K562 (cell line): ENCODE measurements around the gene NPDC1. TPM values are rescaled to one million over a fixed set of nuclear protein-coding genes. Genes with fewer than 3 reads are reported as not detected.
A peak's percentile ranks its signal among the peaks of the same experiment; 100 is the strongest.

Source experiments
- ATF7 ChIP-seq: fragments of 450-650 bp; IDR thresholded peaks from 2 replicates; pipeline ENCODE4 v1.7.1; 2014; ENCODE audit warnings: mild to moderate bottlenecking, moderate library complexity
- BRD4 ChIP-seq: fragments of 200-600 bp; sonication (generic); IDR thresholded peaks from 2 replicates; pipeline ENCODE4 v1.6.1; 2017; ENCODE audit warnings: inconsistent platforms
- CTBP1 ChIP-seq: fragments of 450-650 bp; IDR thresholded peaks from 2 replicates; pipeline ENCODE4 v1.6.1; 2016; ENCODE audit warnings: borderline replicate concordance
- FOSL1 ChIP-seq: fragments of 200-800 bp; sonication (Bioruptor generic); conservative IDR thresholded peaks from 2 replicates; pipeline ENCODE4 v1.6.1; 2016; ENCODE audit warnings: missing genetic modification characterization, missing compliant biosample characterization
- LEF1 ChIP-seq: fragments of 450-650 bp; IDR thresholded peaks from 2 replicates; pipeline ENCODE4 v1.6.1; 2016; ENCODE audit warnings: mild to moderate bottlenecking
- MNT ChIP-seq, 2 experiments: fragments of 450-650 bp; conservative IDR thresholded peaks; 2 replicates each; pipeline ENCODE4 v1.6.1; 2017; ENCODE audit warnings: mild to moderate bottlenecking in 2 of 2, moderate library complexity in 2 of 2
- SMAD2 ChIP-seq: fragments of 150-350 bp; IDR thresholded peaks from 2 replicates; pipeline ENCODE4 v1.6.1; 2014; ENCODE audit warnings: low read depth, mild to moderate bottlenecking, low read length
- SRSF9 ChIP-seq: fragments of 200-400 bp; formaldehyde crosslinking; IDR thresholded peaks from 2 replicates; pipeline ENCODE4 v1.6.1; 2017; ENCODE audit warnings: low read depth, low read length, borderline replicate concordance
- TCF15 ChIP-seq: fragments of 250-450 bp; sonication (Bioruptor Pico); IDR thresholded peaks from 2 replicates; pipeline ENCODE4 v1.8.0; 2022; ENCODE audit warnings: moderate library complexity, mild to moderate bottlenecking, inconsistent platforms
- TCF7 ChIP-seq: sonication (generic); IDR thresholded peaks from 2 replicates; pipeline ENCODE4 v1.6.1; 2016; ENCODE audit warnings: antibody characterized with exemption, borderline replicate concordance
- TGIF2 ChIP-seq: sonication (generic); formaldehyde crosslinking; IDR thresholded peaks from 2 replicates; pipeline ENCODE4 v1.8.1; 2022; ENCODE audit warnings: mild to moderate bottlenecking, missing genetic modification reagents, moderate library complexity
- ZNF146 ChIP-seq: IDR thresholded peaks from one replicate; pipeline ENCODE4 v1.6.1; 2018; ENCODE audit warnings: missing compliant biosample characterization; ENCODE audit not compliant: unreplicated experiment
- ZNF165 ChIP-seq: fragments of 250-450 bp; sonication (Bioruptor Pico); IDR thresholded peaks from 2 replicates; pipeline ENCODE4 v1.4.0; 2020; ENCODE audit warnings: borderline replicate concordance
- ZNF263 ChIP-seq: sonication (generic); formaldehyde crosslinking; IDR thresholded peaks from 2 replicates; pipeline ENCODE4 v1.8.0; 2022; ENCODE audit warnings: mild to moderate bottlenecking, missing genetic modification reagents, borderline replicate concordance
- ZNF311 ChIP-seq: fragments of 250-450 bp; sonication (Bioruptor Pico); IDR thresholded peaks from 2 replicates; pipeline ENCODE4 v1.4.0; 2020; ENCODE audit warnings: mild to moderate bottlenecking, moderate library complexity
- ZNF316 ChIP-seq: fragments of 450-650 bp; IDR thresholded peaks from 2 replicates; pipeline ENCODE4 v1.6.1; 2016
- ZNF347 ChIP-seq: fragments of 450-650 bp; formaldehyde crosslinking; IDR thresholded peaks from 2 replicates; pipeline ENCODE4 v1.4.0; 2020; ENCODE audit warnings: low read depth, mild to moderate bottlenecking, moderate library complexity
- polyA plus RNA-seq, 8 experiments: library from polyadenylated mRNA; depleted of rRNA in 4 of 8; stranded (reverse) in 5 of 8; unstranded in 3 of 8; fragments of >200 nt; fragmentation: Nextera tagmentation in 2 of 8; fragmentation: Illumina TruSeq in 1 of 8; extraction: Ambion mirVana in 2 of 8; extraction: Trizol in 1 of 8; gene quantifications; 2 replicates each; pipeline versions ENCODE4 v1.2.1 to v1.2.3, GENCODE V29; 2011 to 2014; ENCODE audit warnings: inconsistent platforms in 1 of 8, missing spikeins in 1 of 8
- total RNA-seq, 7 experiments: library from RNA; depleted of rRNA in 6 of 7; stranded (reverse); fragments of >200 nt in 6 of 7; fragmentation: Illumina TruSeq in 2 of 7; extraction: Trizol in 2 of 7; gene quantifications; 2 replicates each; pipeline versions ENCODE4 v1.2.1 to v1.2.3, GENCODE V29; 2011 to 2021; ENCODE audit warnings: low replicate concordance in 1 of 7
- TF ChIP-seq, protein P1 (sequence below), 3 experiments: fragments of 200-800 bp in 1 of 3; fragments of 250-450 bp in 1 of 3; fragments of 450-650 bp in 1 of 3; sonication (Bioruptor Pico) in 1 of 3; sonication (Bioruptor generic) in 1 of 3; formaldehyde crosslinking in 1 of 3; IDR thresholded peaks; 2 replicates each; pipeline versions ENCODE4 v1.6.1 to v1.8.0; 2016 to 2022; ENCODE audit warnings: mild to moderate bottlenecking in 2 of 3, missing genetic modification characterization in 2 of 3, missing compliant biosample characterization in 1 of 3, moderate library complexity in 1 of 3
- TF ChIP-seq, protein P2 (sequence below): sonication (generic); formaldehyde crosslinking; IDR thresholded peaks from 2 replicates; pipeline ENCODE4 v1.8.0; 2022; ENCODE audit warnings: mild to moderate bottlenecking, low read depth, missing genetic modification reagents
- TF ChIP-seq, protein P3 (sequence below): sonication (generic); formaldehyde crosslinking; IDR thresholded peaks from 2 replicates; pipeline ENCODE4 v1.8.0; 2022; ENCODE audit warnings: missing genetic modification reagents, mild to moderate bottlenecking, moderate library complexity, borderline replicate concordance

Gene NPDC1
- total and polyA plus RNA-seq, 9 of the 15 experiments (the other 6 are each of a cell fraction or from before 2014, with no cell fraction given), result 0.06 to 2.1 (median 0.53) TPM; not detected in 3

DNA sequence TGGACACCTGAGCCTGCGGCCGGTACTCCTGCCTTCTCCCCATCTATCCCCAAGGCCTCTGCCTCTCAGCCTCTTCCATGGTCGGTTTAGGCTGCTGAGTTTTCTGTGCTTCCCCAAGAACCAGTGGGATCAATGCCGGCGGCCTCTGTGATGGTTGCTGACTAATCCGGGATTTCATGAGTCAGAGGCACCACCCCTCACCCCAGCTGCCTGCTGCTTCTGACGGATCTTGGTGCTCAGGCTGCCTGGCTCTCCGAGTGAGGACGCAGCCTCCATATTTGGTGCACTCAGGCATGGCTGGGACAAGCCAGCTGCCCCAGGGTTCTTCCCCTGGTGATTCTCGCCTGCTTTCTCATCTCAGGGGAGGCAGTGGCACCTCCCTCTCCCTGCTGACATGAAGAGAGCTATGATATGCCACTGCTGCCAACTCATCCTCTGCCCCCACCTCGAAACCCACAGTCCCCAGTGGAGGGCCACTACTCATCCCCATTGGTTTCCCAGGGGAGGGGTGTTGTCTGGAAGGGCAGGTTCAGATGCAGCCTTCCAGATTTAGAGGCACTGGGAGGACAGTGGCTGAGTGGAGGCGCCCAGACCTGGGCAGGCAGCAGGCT, 37.5 kb upstream of the NPDC1 start (continued):
- TF ChIP-seq, protein P1, sequence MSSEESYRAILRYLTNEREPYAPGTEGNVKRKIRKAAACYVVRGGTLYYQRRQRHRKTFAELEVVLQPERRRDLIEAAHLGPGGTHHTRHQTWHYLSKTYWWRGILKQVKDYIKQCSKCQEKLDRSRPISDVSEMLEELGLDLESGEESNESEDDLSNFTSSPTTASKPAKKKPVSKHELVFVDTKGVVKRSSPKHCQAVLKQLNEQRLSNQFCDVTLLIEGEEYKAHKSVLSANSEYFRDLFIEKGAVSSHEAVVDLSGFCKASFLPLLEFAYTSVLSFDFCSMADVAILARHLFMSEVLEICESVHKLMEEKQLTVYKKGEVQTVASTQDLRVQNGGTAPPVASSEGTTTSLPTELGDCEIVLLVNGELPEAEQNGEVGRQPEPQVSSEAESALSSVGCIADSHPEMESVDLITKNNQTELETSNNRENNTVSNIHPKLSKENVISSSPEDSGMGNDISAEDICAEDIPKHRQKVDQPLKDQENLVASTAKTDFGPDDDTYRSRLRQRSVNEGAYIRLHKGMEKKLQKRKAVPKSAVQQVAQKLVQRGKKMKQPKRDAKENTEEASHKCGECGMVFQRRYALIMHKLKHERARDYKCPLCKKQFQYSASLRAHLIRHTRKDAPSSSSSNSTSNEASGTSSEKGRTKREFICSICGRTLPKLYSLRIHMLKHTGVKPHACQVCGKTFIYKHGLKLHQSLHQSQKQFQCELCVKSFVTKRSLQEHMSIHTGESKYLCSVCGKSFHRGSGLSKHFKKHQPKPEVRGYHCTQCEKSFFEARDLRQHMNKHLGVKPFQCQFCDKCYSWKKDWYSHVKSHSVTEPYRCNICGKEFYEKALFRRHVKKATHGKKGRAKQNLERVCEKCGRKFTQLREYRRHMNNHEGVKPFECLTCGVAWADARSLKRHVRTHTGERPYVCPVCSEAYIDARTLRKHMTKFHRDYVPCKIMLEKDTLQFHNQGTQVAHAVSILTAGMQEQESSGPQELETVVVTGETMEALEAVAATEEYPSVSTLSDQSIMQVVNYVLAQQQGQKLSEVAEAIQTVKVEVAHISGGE (CRISPR knock-in tag; IDR thresholded peaks at IDR 0.05), result peak in 1 of 3 experiments; percentile 37; a peak in 1 of 6 replicates
- TF ChIP-seq ZNF263 (CRISPR knock-in tag) (no peak), ZNF347 (CRISPR knock-in tag) (no peak), MNT (conservative IDR thresholded peaks at IDR 0.05) (0 out of 4 replicates have a peak, but pooled peaks of 1 of the 2 experiments have one; percentile 32), FOSL1 (peak; percentile 95), SMAD2 (no peak), TCF15 (no peak), ATF7 (0 out of 2 replicates have a peak, but pooled peaks have one; percentile 23), TGIF2 (CRISPR knock-in tag) (no peak), SRSF9 (no peak), BRD4 (no peak), CTBP1 (peak; percentile 46; the same call in 1 of the 2 replicates), TCF7 (no peak), ZNF146 (CRISPR knock-in tag) (no peak), ZNF311 (CRISPR knock-in tag) (no peak), ZNF165 (CRISPR knock-in tag) (no peak), ZNF316 (peak; percentile 63), LEF1 (0 out of 2 replicates have a peak, but pooled peaks have one; percentile 31)
- TF ChIP-seq, protein P2, sequence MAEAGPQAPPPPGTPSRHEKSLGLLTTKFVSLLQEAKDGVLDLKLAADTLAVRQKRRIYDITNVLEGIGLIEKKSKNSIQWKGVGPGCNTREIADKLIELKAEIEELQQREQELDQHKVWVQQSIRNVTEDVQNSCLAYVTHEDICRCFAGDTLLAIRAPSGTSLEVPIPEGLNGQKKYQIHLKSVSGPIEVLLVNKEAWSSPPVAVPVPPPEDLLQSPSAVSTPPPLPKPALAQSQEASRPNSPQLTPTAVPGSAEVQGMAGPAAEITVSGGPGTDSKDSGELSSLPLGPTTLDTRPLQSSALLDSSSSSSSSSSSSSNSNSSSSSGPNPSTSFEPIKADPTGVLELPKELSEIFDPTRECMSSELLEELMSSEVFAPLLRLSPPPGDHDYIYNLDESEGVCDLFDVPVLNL (CRISPR knock-in tag), result no peak
- TF ChIP-seq, protein P3, sequence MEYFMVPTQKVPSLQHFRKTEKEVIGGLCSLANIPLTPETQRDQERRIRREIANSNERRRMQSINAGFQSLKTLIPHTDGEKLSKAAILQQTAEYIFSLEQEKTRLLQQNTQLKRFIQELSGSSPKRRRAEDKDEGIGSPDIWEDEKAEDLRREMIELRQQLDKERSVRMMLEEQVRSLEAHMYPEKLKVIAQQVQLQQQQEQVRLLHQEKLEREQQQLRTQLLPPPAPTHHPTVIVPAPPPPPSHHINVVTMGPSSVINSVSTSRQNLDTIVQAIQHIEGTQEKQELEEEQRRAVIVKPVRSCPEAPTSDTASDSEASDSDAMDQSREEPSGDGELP (CRISPR knock-in tag), result peak; percentile 84
